Measurements from ENCODE around the gene CORO2A.
"Not testable (repeated sequence)": the region's sequence is repeated elsewhere in the genome, so short reads cannot be mapped to it uniquely, and the experiment has no call there.

CORO2A gene

DNA sequence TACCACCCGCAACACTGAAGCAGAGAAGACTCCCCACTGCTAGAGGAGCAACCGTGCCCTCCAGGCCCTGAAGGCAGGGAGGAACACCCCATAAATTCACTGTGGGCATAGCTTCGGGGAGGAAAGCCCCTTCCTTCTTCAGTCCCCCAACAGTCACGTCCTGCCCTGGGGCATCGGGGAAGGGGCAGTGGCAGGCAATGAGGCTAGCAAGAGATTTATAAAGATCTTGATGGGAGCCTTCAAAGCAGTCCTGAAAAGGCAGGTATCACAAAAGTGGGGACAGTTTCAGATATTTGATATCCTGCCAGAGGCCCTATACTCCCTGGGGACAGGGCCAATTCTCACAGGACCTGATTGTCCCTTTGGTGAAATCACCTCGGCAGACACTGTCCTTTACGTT is 56.5 kb downstream of the CORO2A start:
- no peak for DNase-seq

DNA sequence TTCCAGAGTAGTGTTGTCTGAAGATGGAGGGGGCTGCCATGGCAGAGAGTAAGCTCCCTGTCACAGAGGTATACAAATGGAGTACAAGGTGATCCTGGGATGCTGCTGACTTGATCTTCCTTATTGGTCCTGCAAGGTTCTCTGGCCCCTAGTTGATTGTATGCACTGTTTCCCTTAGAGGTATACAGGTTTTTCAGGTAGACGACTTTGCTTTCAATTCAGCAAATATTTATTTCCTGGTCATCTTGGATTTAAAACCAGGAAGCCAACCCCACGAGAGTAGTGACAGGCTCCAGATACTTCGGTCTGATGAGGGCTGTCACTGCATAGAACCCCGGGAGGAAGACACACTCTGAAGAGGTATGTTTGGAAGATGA is 56.9 kb downstream of the CORO2A start:
- no peak for DNase-seq

DNA sequence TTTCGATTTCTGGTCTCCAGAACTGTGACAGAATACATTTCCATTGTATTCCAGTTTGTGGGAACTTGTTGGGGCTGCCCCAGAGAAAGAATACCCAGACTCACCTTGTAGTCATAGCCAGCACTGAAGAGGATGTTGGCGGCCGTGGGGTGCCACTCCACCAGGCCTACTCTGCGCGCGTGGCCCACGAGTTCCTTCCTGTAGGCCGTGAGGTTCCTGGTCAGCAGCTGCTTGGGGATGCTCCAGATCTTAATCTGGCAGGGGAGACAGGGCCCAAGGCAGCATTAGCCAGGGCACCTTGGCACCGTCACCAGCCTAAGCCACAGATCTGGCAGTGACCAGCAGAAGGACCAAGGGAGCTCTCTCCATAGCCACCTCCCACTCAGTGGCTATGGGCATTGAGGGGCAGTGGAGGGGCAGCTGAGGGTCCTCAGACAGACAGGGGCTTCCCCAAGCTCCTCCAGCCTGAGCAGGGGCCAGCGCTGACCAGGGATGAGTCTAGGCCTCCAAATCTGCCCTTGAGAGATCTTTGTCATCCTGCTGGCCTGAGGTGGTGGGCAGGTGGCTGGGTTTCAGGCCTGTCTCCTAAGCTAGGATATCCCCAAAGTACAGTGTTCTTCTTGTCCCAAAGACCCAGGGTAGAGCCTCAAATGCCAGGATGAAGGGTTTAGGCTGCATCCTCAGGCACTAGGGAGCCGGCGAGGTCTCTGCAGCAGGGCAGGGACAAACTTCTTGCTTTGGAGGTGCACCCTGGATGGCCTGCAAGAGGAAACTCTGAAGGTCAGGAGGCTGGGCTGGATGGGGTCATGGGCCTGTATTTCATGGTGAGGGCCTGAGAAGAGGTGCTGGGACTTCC is 57.5 kb downstream of the CORO2A start:
- no peak for DNase-seq

DNA sequence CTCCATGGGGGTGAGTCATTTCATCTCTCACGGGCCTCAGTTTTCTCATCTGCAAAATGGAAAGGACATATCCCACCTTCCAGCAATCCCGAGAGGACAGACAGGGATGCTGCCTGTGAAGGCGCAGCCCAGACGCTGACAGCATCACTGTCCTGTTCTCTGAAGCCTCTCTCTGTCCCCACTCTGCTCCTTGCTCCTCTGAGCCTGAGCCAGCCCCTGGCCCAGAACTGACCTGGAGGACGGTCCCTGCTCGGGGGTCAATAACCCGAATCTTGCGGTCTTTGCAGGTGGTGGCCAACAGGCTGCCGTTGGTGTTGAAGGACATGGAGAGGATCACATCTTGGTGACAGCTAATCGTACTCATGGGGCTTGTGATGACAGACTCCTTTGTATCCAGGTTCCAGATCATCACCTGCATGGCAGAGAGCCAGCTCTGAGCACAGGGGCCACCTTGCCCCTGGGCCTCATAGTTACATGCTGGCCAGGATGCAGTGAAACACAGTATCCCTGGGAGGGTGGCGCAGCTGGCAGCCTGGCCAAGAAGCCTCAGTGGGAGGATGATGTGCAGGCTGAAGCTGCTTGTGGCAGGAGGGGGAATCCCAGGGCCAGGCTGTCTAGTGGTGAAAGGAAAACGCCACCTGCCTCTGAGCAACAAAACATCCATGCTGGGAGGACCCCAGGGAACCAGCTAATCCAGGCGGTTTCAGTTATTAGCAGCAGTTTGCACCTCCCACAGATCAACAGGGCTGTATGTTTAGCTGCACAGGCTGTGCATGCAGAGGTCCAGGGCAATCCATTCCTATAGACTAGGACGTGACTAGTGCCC is 59.4 kb downstream of the CORO2A start:
- peak in 1 of 3 donors; percentile 43 for DNase-seq

- DNase-seq = no peak
Measured at GRCh38 chr9:98132158-98132557, 60.3 kb downstream of the CORO2A start.

- DNase-seq = no peak
Measured at GRCh38 chr9:98130576-98131228, 61.7 kb downstream of the CORO2A start.

DNA sequence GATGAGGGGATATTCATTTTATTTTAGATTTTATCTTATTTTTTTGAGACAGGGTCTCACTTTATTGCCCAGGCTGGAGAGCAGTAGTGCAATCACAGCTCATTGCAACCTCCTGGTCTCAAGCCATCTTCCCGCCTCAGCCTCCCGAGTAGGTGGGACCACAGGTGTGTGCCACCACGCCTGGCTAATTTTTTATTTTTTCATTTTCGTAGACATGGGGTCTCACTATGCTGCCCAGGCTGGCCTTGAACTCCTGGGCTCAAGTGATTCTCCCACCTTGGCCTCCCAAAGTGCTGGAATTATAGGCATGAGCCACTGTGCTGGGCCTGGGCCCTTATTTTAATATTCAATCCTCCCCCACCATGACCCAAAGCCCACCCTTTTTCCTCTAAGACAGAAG is 62.4 kb downstream of the CORO2A start:
- not testable (repeated sequence) for DNase-seq

GRCh38 chr9:98129451-98129881 is 63.0 kb downstream of the CORO2A start:
- peak; percentile 88 to 92 (median 89) for DNase-seq

DNA sequence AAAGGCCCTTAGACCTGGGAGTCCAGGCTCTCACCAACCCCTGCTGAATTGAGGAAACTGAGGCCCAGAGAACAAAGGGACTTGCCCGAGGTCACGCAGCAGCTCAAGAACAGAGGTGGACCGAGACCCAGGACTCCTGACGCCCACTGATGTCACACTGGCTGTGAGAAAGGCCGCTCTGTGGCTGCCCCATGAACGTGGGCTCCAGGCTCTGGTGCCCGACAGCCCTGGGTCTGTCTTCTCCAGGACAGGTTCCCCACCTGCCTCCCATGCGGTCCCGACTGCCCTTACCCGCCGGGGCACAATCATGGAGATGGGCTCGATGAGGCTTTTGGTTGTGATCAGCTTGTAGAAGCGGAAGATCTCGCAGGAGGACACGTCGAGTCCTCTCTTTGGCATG is 64.1 kb downstream of the CORO2A start:
- DNase-seq = no peak

DNA sequence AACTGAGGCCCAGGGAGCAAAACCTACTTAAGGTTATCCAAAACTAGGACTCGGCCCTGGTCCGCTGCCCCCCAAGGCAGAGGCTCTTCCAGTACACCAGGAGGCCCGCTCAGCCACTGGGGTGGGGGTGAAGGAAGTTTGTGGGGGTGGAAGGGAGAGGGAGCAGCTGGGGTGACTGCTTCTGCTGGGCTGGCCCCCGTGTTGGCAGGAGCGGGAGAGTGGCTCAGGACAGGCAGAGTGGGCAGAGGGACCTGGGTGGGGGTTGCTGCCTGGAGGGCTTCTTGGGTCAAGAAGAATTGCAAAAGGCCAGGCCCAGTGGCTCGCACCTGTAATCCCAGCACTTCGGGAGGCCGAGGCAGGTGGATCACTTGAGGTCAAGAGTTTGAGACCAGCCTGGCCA is 65.2 kb downstream of the CORO2A start:
- DNase-seq = no peak

DNA sequence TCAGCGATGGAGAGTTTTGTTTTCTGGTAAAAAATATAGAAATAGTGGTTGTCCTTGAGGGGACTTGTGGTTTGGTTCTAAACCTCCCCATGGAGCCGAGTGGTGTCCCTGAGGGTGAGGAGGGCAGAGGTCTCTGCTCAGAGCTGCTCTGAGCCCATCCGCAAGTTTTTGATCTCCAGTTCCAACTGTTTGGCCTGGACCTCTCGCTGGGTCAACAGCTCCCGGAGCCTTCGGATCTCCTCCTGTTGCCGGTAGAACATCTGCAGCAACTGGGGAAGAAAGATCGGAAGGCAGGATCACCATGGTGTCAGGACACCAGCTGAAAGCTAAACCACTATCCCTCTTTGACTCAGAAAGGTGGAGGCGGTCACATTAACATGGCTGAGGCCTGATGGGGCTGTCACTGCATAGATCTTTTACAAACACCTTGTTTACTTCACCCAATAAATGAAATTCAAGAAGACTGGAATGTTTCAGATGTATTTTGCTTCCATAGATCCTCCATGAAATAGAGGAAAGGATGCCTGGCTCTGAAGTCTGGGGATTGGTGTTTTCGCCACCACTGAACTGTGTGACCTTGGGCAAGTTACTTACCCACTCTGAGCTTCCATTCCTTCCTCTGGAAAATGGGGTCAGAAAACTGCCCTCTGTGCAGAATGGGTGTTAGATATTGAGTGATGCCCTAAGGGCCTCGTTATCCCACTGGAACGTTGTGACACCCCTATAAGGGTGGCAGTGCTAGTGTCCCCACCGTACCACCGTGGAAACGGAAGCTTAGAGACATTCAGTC is 67.6 kb downstream of the CORO2A start:
- DNase-seq = no peak

- DNase-seq = not testable (repeated sequence)
Measured at GRCh38 chr9:98124091-98124490, 68.3 kb downstream of the CORO2A start.

DNA sequence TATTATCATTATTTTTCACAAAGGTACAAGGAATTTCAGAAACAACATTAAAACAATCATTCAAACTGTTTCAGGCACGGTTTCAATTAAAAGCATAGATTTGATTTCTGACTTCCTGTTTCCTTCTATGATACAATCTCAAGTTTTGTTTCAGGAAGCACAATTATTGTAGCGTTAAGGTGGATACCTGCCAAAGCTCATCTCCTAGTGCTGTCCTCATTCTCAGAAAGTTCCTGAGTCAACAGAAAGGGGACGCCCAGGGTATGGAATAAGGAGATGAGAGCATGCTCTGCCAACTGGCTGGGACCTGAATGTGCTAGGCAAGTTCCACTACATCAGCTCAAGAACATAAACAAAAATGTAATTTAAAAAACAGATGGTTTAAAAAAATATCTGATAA is 71.4 kb downstream of the CORO2A start:
- DNase-seq = no peak

- DNase-seq = no peak
Measured at GRCh38 chr9:98120476-98120875, 72.0 kb downstream of the CORO2A start.

- DNase-seq = peak; percentile 89 to 96 (median 91)
Measured at GRCh38 chr9:98118640-98119601, 73.5 kb downstream of the CORO2A start, which contains the start of gene TRIM14. TRIM14 (minus strand) TSS chr9:98119222; CDS start chr9:98119188, 34 bp downstream.

DNA sequence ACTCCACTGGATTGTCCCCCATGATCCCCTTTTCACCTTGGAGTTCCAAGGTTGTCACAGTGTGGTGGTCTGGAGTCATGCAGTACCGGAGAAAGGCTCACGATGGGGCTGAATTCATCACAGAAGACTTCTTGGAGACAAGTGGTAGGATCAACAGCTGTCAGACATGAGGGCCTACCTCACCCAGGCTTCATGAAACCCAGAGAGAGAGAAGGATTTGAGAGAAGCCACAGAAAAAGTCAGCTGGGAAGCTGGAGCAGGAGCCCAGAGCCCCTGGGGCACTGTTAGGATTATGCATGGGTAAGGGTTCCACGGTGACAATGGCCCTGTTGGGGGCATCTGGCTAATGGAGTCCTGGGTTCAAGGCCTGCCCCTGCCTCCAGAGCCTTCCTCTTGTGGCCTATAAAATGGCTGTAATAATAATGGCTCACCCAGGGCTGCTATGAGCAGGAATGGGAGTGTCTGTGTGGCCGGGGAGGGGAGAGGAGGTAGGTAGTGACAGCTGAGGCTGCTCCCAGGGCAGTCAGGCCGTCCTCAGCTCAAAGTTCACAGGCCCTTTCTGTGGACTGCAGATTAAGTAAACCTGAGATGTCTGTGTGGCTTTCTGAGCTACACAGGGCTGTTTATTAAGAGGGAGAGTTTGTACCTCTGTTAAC is 74.3 kb downstream of the CORO2A start:
- peak; percentile 48 to 56 (median 51) for DNase-seq

- DNase-seq = not testable (repeated sequence)
Measured at GRCh38 chr9:98117097-98117496, 75.3 kb downstream of the CORO2A start.

GRCh38 chr9:98109052-98109451 is 83.4 kb downstream of the CORO2A start:
- no peak for DNase-seq

- DNase-seq = peak; percentile 76 to 86 (median 81)
Measured at GRCh38 chr9:98108531-98109031, 83.9 kb downstream of the CORO2A start.

- no peak for DNase-seq
Measured at GRCh38 chr9:98107926-98108325, 84.5 kb downstream of the CORO2A start.
